Kidney (tissue), 14 donors: Measurements from ENCODE around the gene EMP1. TPM values are rescaled to one million over a fixed set of nuclear protein-coding genes. Genes with fewer than 3 reads are reported as not detected.

Experiments used
- DNase-seq, 5 donors: peaks; one replicate each; pipeline ENCODE4 v3.0.0-alpha.2; 2013 to 2020
- FAIRE-seq: peaks from 2 replicates; lab custom pipeline; 2012; peaks lifted over from hg19 to GRCh38; lab: Jason Lieb, UNC
- H3K27ac ChIP-seq, 2 donors: one replicate each; pipeline ENCODE4 v1.7.0; 2013; ENCODE audit warnings: low read depth in 2 of 2, low read length in 2 of 2, inconsistent platforms in 1 of 2
- H3K27me3 ChIP-seq: one replicate; pipeline ENCODE4 v1.7.1; 2013; ENCODE audit warnings: low read length, inconsistent platforms; ENCODE audit not compliant: control insufficient read depth, insufficient read depth
- H3K36me3 ChIP-seq, 3 donors: one replicate each; pipeline versions ENCODE4 v1.7.0 to v1.7.1; 2013; ENCODE audit warnings: low read length in 3 of 3, control low read depth in 1 of 3, inconsistent platforms in 1 of 3; ENCODE audit not compliant: insufficient read depth in 3 of 3, control insufficient read depth in 2 of 3
- H3K4me1 ChIP-seq, 3 donors: one replicate each; pipeline versions ENCODE4 v1.7.0 to v1.7.1; 2013; ENCODE audit warnings: low read length in 3 of 3, inconsistent platforms in 1 of 3, low read depth in 1 of 3; ENCODE audit not compliant: control insufficient read depth in 2 of 3, insufficient read depth in 2 of 3
- H3K4me3 ChIP-seq, 3 donors: one replicate each; pipeline versions ENCODE4 v1.7.0 to v1.8.1; 2013; ENCODE audit warnings: low read length in 3 of 3, control low read depth in 1 of 3, inconsistent platforms in 1 of 3
- H3K9ac ChIP-seq, 3 donors: one replicate each; pipeline versions ENCODE4 v1.7.0 to v1.7.1; 2013; ENCODE audit warnings: low read length in 3 of 3, control low read depth in 1 of 3, inconsistent platforms in 1 of 3
- H3K9me3 ChIP-seq, 3 donors: one replicate each; pipeline versions ENCODE4 v1.7.0 to v1.7.1; 2013; ENCODE audit warnings: low read length in 3 of 3, control low read depth in 1 of 3, inconsistent platforms in 1 of 3; ENCODE audit not compliant: control insufficient read depth in 2 of 3, insufficient read depth in 1 of 3
- CTCF ChIP-seq: IDR thresholded peaks from 3 replicates; pipeline ENCODE4 v1.5.1; 2012; ENCODE audit warnings: mild to moderate bottlenecking, moderate library complexity, borderline replicate concordance; ENCODE audit not compliant: insufficient read depth; ENCODE audit errors: extremely low read depth
- intact Hi-C: fragments of 100-400 bp; cut with DNase I; formaldehyde crosslinking; loops from one replicate; pipeline ENCODE4 v1.11.1; 2022
- polyA plus RNA-seq: library from polyadenylated mRNA; stranded (reverse); fragments of 350-450 nt; fragmentation: Illumina TruSeq; extraction: RNeasy Lipid Tissue Mini Kit (QIAGEN cat#74804); gene quantifications from one replicate; pipeline ENCODE4 v1.2.3, GENCODE V29; 2014; ENCODE audit warnings: low read depth, low replicate concordance; ENCODE audit not compliant: insufficient read depth
- total RNA-seq: library from RNA; stranded (reverse); fragmentation: NEBNext Ultra II Directional; extraction: Animal tissue kit (Norgen Biotek cat#: 25700); gene quantifications from one replicate; pipeline ENCODE4 v1.2.1, GENCODE V29; 2021
- donor health status: control.
- donor health status: control.
- donor health status: control.
- donor health status: control.
- donor health status: control.
- donor health status: DM: yes; HTN: yes; CAD: no.
- donor health status: Normal renal cell carcinoma (clear cell type).

Gene EMP1
- total and polyA plus RNA-seq, 2 donors from 2014 or later: 45.1 to 431 TPM

GRCh38 chr12:13242936-13243335, 46.4 kb downstream of the EMP1 start:
- H3K27ac ChIP-seq: no peak overlapping the region
- no peaks in the 10 kb centered on the region for H3K4me1 ChIP-seq
- no peak for TF ChIP-seq CTCF
- H3K36me3 ChIP-seq: no peaks in the 10 kb centered on the region
- H3K9me3 ChIP-seq: no peaks in the 10 kb centered on the region
- no peak overlapping the region for H3K4me3 ChIP-seq
- no peak for FAIRE-seq
- H3K9ac ChIP-seq: no peak overlapping the region
- no peaks in the 10 kb centered on the region for H3K27me3 ChIP-seq
- intact Hi-C loops: no loop called here
- no peak for DNase-seq

- H3K27me3 ChIP-seq: no peaks in the 10 kb centered on the region
- no peak overlapping the region for H3K4me3 ChIP-seq
- DNase-seq: no peak
- no peak for TF ChIP-seq CTCF
- intact Hi-C loops: no loop called here
- FAIRE-seq: no peak
- no peaks in the 10 kb centered on the region for H3K36me3 ChIP-seq
- no peak overlapping the region for H3K27ac ChIP-seq
- H3K9ac ChIP-seq: no peak overlapping the region
- H3K4me1 ChIP-seq: no peaks in the 10 kb centered on the region
- no peaks in the 10 kb centered on the region for H3K9me3 ChIP-seq
These were observed 47.1 kb downstream of the EMP1 start for GRCh38 chr12:13243516-13244070.

- no peak overlapping the region for H3K27ac ChIP-seq
- H3K36me3 ChIP-seq: no peaks in the 10 kb centered on the region
- no peaks in the 10 kb centered on the region for H3K4me1 ChIP-seq
- no peak for TF ChIP-seq CTCF
- DNase-seq (no peak), FAIRE-seq (no peak)
- no peaks in the 10 kb centered on the region for H3K27me3 ChIP-seq
- no peak overlapping the region for H3K4me3 ChIP-seq
- no peaks in the 10 kb centered on the region for H3K9me3 ChIP-seq
- H3K9ac ChIP-seq: no peak overlapping the region
- intact Hi-C loops: no loop called here
These were observed 51.1 kb downstream of the EMP1 start for GRCh38 chr12:13247596-13247995.

- H3K4me1 ChIP-seq: no peaks in the 10 kb centered on the region
- no peak overlapping the region for H3K27ac ChIP-seq
- no peak overlapping the region for H3K9ac ChIP-seq
- H3K27me3 ChIP-seq: no peaks in the 10 kb centered on the region
- FAIRE-seq (no peak), DNase-seq (no peak)
- no peaks in the 10 kb centered on the region for H3K9me3 ChIP-seq
- H3K4me3 ChIP-seq: no peak overlapping the region
- TF ChIP-seq CTCF: no peak
- intact Hi-C loops: no loop called here
- no peaks in the 10 kb centered on the region for H3K36me3 ChIP-seq
These were observed 52.4 kb downstream of the EMP1 start for GRCh38 chr12:13248964-13249363.
